B cell (primary cell): ENCODE results near the gene PARD3B. TPM values are rescaled to one million over a fixed set of nuclear protein-coding genes. Genes with fewer than 3 reads are reported as not detected.

Experiments used
- ATAC-seq: fragments of 200-7000 bp; cut with Tn5 transposase; one replicate; pipeline ENCODE4 v1.10.0; 2021; ENCODE audit warnings: low read depth, mild to moderate bottlenecking, moderate number of reproducible peaks, moderate library complexity
- CTCF ChIA-PET: fragments of 350-600 bp; sonication (Branson Sonifier 250); formaldehyde crosslinking; loops from one replicate; lab custom pipeline; 2021; ENCODE audit warnings: antibody characterized with exemption, inconsistent platforms; lab: Charles Lee
- POLR2A ChIA-PET: fragments of 350-600 bp; sonication (Branson Sonifier 250); formaldehyde crosslinking; loops from one replicate; lab custom pipeline; 2021; ENCODE audit warnings: antibody characterized with exemption; lab: Charles Lee
- DNase-seq: peaks from one replicate; pipeline ENCODE4 v3.0.0; 2013
- H2AFZ ChIP-seq: 2 replicates; pipeline ENCODE4 v1.6.1; 2012; ENCODE audit warnings: mild to moderate bottlenecking, low read depth, low read length; ENCODE audit not compliant: insufficient read depth, poor library complexity, severe bottlenecking
- H3K27ac ChIP-seq, 2 donors: 1 replicate in 1 of 2; 2 replicates in 1 of 2; pipeline ENCODE4 v1.5.1; 2012 to 2013; ENCODE audit warnings: low read length in 2 of 2, mild to moderate bottlenecking in 2 of 2, moderate library complexity in 1 of 2
- H3K27me3 ChIP-seq, 4 experiments: fragments of 200-600 bp in 1 of 4; sonication (generic) in 1 of 4; replicated peaks in 1 of 4; 1 replicate in 2 of 4; 2 replicates in 2 of 4; pipeline versions ENCODE4 v1.6.1 to v1.7.0; 2013 to 2016; ENCODE audit warnings: low read length in 3 of 4, mild to moderate bottlenecking in 2 of 4, mixed read lengths in 1 of 4, moderate library complexity in 1 of 4; ENCODE audit not compliant: insufficient read depth in 4 of 4, control insufficient read depth in 3 of 4; ENCODE audit errors: control extremely low read depth in 1 of 4
- H3K36me3 ChIP-seq, 2 experiments: replicated peaks in 1 of 2; 1 replicate in 1 of 2; 2 replicates in 1 of 2; pipeline versions ENCODE4 v1.6.1 to v1.7.1; 2013; ENCODE audit warnings: low read length in 1 of 2; ENCODE audit not compliant: insufficient read depth in 2 of 2, control insufficient read depth in 1 of 2; ENCODE audit errors: control extremely low read depth in 1 of 2, extremely low read depth in 1 of 2
- H3K4me1 ChIP-seq, 2 donors: fragments of 200-600 bp in 1 of 2; sonication (generic) in 1 of 2; 1 replicate in 1 of 2; 2 replicates in 1 of 2; pipeline versions ENCODE4 v1.5.1 to v1.6.1; 2013 to 2017; ENCODE audit warnings: low read length in 2 of 2; ENCODE audit not compliant: control insufficient read depth in 2 of 2, insufficient read depth in 2 of 2
- H3K4me2 ChIP-seq: replicated peaks from 2 replicates; pipeline ENCODE3; 2012; ENCODE audit warnings: mild to moderate bottlenecking, low read depth, low read length; ENCODE audit not compliant: poor library complexity, severe bottlenecking
- H3K4me3 ChIP-seq, 5 experiments: fragments of 200-600 bp in 1 of 5; sonication (generic) in 1 of 5; 1 replicate in 3 of 5; 2 replicates in 2 of 5; pipeline versions ENCODE4 v1.5.1 to v1.7.0; 2011 to 2016; ENCODE audit warnings: low read length in 4 of 5, mild to moderate bottlenecking in 4 of 5, low read depth in 2 of 5, control low read depth in 1 of 5, moderate library complexity in 1 of 5; ENCODE audit not compliant: insufficient read depth in 1 of 5; ENCODE audit errors: control extremely low read depth in 1 of 5, extremely low read depth in 1 of 5
- H3K79me2 ChIP-seq: fragments of 200-600 bp; sonication (generic); one replicate; pipeline ENCODE4 v1.6.0; 2016; ENCODE audit warnings: low read length; ENCODE audit not compliant: control insufficient read depth, insufficient read depth
- H3K9ac ChIP-seq: fragments of 200-600 bp; sonication (generic); 2 replicates; pipeline ENCODE4 v1.6.1; 2017; ENCODE audit warnings: mild to moderate bottlenecking, low read length, moderate library complexity
- H3K9me3 ChIP-seq, 3 donors: one replicate each; pipeline versions ENCODE4 v1.6.1 to v1.7.1; 2013; ENCODE audit warnings: low read length in 2 of 3; ENCODE audit not compliant: control insufficient read depth in 2 of 3, insufficient read depth in 1 of 3; ENCODE audit errors: control extremely low read depth in 1 of 3
- H4K20me1 ChIP-seq: 2 replicates; pipeline ENCODE4 v1.6.0; 2012; ENCODE audit warnings: mild to moderate bottlenecking, low read length; ENCODE audit not compliant: insufficient read depth, control insufficient read depth, poor library complexity, severe bottlenecking
- H3K27ac Mint-ChIP-seq: one replicate; pipeline ENCODE4 v1.8.0; 2021; ENCODE audit warnings: mixed read lengths
- H3K27me3 Mint-ChIP-seq: one replicate; pipeline ENCODE4 v1.8.0; 2021; ENCODE audit warnings: mixed read lengths
- H3K4me1 Mint-ChIP-seq: one replicate; pipeline ENCODE4 v1.8.0; 2021; ENCODE audit warnings: mixed read lengths
- H3K4me3 Mint-ChIP-seq: one replicate; pipeline ENCODE4 v1.8.0; 2021; ENCODE audit warnings: mixed read lengths
- H3K9me3 Mint-ChIP-seq: one replicate; pipeline ENCODE4 v1.8.0; 2022; ENCODE audit warnings: mixed read lengths; ENCODE audit not compliant: insufficient read depth
- EZH2 ChIP-seq: IDR thresholded peaks from 2 replicates; pipeline ENCODE4 v1.6.1; 2012; ENCODE audit warnings: borderline replicate concordance, low read depth, mild to moderate bottlenecking, moderate library complexity, low read length; ENCODE audit not compliant: insufficient read depth, poor library complexity, severe bottlenecking
- WGBS: methylation state at CpG from one replicate; pipeline ENCODE4 v1.1.5; 2013; ENCODE audit warnings: missing lambda C conversion rate; ENCODE audit not compliant: insufficient coverage; 5-methylcytosine and 5-hydroxymethylcytosine counted together
- intact Hi-C: fragments of 100-400 bp; cut with micrococcal nuclease; formaldehyde crosslinking; loops from one replicate; pipeline ENCODE4 v1.10.0; 2022
- polyA plus RNA-seq: library from polyadenylated mRNA; depleted of rRNA; stranded (reverse); fragments of >200 nt; gene quantifications from 2 replicates; pipeline ENCODE4 v1.2.3, GENCODE V29; 2012
- total RNA-seq, 2 donors: library from RNA; stranded (reverse); fragments of 120-200 nt in 1 of 2; gene quantifications; 1 replicate in 1 of 2; 2 replicates in 1 of 2; pipeline versions ENCODE4 v1.2.3 to v1.2.4, GENCODE V29; 2013 to 2022
- TF ChIP-seq, protein P1 (sequence below): fragments of 200-600 bp; IDR thresholded peaks from one replicate; pipeline ENCODE4 v1.8.0; 2022; ENCODE audit warnings: antibody characterized with exemption, mild to moderate bottlenecking

The PARD3B gene
- total and polyA plus RNA-seq, 2 donors (not counting 1 experiment from before 2014, with no cell fraction given): not detected

GRCh38 chr2:204754898-204755297 lies 209.6 kb downstream of the PARD3B start:
- Histone ChIP-seq H3K9me3 (no peaks in the 10 kb centered on the region), H3K4me1 (no peaks in the 10 kb centered on the region), H3K79me2 (no peaks in the 10 kb centered on the region), H3K36me3 (no peaks in the 10 kb centered on the region), H3K4me3 (no peak overlapping the region), H3K27me3 (no peaks in the 10 kb centered on the region), H3K9ac (no peak overlapping the region), H2AFZ (no peak overlapping the region), H3K27ac (no peak overlapping the region), H4K20me1 (no peaks in the 10 kb centered on the region), H3K4me2 (no peak overlapping the region)
- ChIA-PET CTCF (no interaction called here), POLR2A (no interaction called here)
- no peak overlapping the region for H3K27ac Mint-ChIP-seq
- no peak for TF ChIP-seq EZH2
- TF ChIP-seq, protein P1, sequence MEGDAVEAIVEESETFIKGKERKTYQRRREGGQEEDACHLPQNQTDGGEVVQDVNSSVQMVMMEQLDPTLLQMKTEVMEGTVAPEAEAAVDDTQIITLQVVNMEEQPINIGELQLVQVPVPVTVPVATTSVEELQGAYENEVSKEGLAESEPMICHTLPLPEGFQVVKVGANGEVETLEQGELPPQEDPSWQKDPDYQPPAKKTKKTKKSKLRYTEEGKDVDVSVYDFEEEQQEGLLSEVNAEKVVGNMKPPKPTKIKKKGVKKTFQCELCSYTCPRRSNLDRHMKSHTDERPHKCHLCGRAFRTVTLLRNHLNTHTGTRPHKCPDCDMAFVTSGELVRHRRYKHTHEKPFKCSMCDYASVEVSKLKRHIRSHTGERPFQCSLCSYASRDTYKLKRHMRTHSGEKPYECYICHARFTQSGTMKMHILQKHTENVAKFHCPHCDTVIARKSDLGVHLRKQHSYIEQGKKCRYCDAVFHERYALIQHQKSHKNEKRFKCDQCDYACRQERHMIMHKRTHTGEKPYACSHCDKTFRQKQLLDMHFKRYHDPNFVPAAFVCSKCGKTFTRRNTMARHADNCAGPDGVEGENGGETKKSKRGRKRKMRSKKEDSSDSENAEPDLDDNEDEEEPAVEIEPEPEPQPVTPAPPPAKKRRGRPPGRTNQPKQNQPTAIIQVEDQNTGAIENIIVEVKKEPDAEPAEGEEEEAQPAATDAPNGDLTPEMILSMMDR: no peak
- ATAC-seq (no peak), DNase-seq (no peak)
- H3K4me1 Mint-ChIP-seq: no peaks in the 10 kb centered on the region
- H3K4me3 Mint-ChIP-seq: no peak overlapping the region
- WGBS: 20% methylated on average over 1 of the region's 3 CpGs
- intact Hi-C loops: no loop called here
- H3K27me3 Mint-ChIP-seq: no peaks in the 10 kb centered on the region
- no peaks in the 10 kb centered on the region for H3K9me3 Mint-ChIP-seq

- no peak overlapping the region for H3K4me3 Mint-ChIP-seq
- ChIA-PET POLR2A (no interaction called here), CTCF (no interaction called here)
- Histone ChIP-seq H3K4me2 (no peak overlapping the region), H3K9ac (no peak overlapping the region), H3K27me3 (no peaks in the 10 kb centered on the region), H3K79me2 (no peaks in the 10 kb centered on the region), H3K4me3 (no peak overlapping the region), H3K4me1 (no peaks in the 10 kb centered on the region), H3K9me3 (peaks cover 0 to 5% (median 0%) of the 10 kb centered on the region in 3 donors), H4K20me1 (no peaks in the 10 kb centered on the region), H2AFZ (no peak overlapping the region), H3K27ac (no peak overlapping the region), H3K36me3 (no peaks in the 10 kb centered on the region)
- H3K27me3 Mint-ChIP-seq: no peaks in the 10 kb centered on the region
- no CpG with 5 or more reads among the region's 4 CpGs for WGBS
- ATAC-seq (no peak), DNase-seq (no peak)
- TF ChIP-seq, protein P1: no peak
- TF ChIP-seq EZH2: no peak
- no peak overlapping the region for H3K27ac Mint-ChIP-seq
- intact Hi-C loops: no loop called here
- no peaks in the 10 kb centered on the region for H3K9me3 Mint-ChIP-seq
- H3K4me1 Mint-ChIP-seq: no peaks in the 10 kb centered on the region
Measured at GRCh38 chr2:204763974-204764703, 218.9 kb downstream of the PARD3B start.
